DMS 273 (cell line): ENCODE results near the gene BRAF.
"Not testable (repeated sequence)": the region's sequence is repeated elsewhere in the genome, so short reads cannot be mapped to it uniquely, and the experiment has no call there.

ENCODE experiments used
- DNase-seq: peaks from one replicate; lab custom pipeline; 2025; ENCODE audit not compliant: unreplicated experiment; lab: John Stamatoyannopoulos, UW

Gene BRAF

DNA sequence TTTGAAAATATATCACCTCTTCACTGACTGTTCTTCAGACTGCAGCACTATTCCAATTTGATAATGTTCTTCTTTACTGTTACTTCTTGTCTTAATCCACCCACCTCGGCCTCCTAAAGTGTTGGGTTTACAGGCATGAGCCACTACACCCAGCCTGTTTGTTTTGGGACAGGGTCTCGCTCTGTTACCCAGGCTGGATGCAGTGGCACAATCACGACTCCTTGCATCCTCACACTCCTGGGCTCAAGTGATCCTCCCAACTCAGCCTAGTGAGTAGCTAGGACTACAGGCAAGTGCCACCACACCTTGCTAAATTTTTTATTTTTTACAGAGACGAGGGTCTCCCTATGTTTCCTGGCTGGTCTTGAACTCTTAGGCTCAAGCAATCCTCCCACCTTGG lies 150.4 kb downstream of the BRAF start:
- DNase-seq, result no peak

DNA sequence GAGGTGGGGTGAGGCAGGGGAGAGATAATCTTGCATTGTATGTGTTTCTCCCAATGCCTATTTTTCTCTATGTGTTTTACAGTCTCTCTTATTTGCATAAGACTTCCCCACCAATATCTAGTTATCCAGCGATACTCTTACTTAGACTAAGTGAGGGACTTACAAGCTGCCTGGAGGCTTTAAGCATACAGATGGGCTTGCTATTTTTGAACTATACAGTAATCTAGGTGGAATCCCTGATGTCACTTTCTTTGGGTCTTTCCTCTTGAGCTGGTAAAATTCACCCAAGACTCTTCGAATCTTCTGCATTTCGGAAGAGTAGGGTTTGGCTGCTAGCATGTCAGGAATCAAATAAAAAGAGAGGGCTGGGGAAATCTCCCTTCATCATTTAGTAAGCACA lies 151.6 kb downstream of the BRAF start:
- DNase-seq, result no peak

DNA sequence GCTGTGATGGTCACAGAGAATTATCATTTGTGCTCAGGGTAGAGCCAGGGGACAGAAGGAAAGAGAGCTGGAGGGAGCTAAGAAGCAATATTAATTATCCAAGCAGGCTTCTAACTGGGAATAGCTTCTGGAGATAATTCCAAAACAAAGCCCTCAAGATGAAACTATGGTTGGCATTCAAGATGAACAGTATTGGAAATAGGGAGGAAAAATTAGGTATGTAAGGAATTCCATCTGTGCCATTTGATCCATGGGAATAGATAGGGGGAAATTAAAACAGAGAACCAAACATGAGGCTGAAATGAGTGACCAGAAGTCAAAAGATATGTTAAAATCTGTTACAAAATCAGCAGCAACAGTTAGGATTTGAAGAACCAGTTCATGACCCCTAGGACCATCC lies 152.9 kb downstream of the BRAF start:
- DNase-seq, result no peak

DNA sequence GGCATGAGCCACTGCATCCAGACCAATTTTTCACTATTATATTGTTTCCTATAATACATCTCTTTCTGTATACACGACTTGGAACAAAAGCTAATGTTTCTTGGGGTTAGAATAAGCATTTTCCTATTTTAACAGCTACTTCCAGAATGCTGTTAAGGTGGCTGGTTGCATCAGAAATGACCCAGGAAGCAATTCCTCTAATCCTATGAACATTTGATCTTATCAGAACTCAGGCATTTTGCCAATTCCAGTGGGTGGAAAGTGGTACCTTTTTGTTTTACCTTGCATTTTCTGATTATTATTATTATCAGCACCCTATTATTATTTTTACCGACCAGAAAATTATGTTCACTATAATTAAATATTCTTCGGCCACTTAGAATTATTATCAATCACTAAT lies 154.9 kb downstream of the BRAF start:
- peak; percentile 20 for DNase-seq

DNA sequence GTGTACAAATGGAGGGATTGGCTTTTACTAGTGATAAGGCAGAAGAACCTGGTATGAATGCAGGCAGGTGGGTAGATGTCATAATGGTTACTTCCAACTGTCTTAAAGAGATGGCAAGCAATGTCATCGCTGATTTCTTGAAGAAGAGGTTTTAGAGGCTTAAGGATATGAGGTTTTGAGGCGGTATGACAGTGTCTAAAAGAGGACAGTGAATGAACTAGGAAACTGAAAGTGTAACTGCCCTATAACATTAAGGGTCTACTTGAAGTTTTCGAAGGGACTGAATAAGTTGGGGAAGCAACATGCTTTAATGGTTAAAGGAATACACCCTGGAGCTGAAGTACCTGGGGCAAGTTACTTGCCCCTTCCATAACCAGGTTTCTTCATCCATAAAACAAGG lies 157.3 kb downstream of the BRAF start:
- no peak for DNase-seq

DNA sequence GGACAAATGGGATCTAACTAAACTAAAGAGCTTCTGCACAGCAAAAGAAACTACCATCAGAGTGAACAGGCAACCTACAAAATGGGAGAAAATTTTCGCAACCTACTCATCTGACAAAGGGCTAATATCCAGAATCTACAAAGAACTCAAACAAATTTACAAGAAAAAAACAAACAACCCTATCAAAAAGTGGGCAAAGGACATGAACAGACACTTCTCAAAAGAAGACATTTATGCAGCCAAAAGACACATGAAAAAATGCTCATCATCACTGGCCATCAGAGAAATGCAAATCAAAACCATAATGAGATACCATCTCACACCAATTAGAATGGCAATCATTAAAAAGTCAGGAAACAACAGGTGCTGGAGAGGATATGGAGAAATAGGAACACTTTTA lies 159.3 kb downstream of the BRAF start:
- not testable (repeated sequence) for DNase-seq

DNA sequence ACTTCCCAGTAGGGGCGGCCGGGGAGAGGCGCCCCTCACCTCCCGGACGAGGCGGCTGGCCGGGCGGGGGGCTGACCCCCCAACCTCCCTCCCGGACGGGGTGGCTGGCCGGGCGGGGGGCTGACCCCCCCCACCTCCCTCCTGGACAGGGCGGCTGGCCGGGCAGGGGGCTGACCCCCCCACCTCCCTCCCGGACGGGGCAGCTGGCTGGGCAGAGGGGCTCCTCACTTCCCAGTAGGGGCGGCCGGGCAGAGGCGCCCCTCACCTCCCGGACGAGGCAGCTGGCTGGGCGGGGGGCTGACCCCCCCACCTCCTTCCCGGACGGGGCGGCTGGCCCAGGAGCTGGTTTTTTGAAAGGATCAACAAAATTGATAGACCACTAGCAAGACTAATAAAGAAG lies 161.6 kb downstream of the BRAF start:
- DNase-seq, result not testable (repeated sequence)

DNA sequence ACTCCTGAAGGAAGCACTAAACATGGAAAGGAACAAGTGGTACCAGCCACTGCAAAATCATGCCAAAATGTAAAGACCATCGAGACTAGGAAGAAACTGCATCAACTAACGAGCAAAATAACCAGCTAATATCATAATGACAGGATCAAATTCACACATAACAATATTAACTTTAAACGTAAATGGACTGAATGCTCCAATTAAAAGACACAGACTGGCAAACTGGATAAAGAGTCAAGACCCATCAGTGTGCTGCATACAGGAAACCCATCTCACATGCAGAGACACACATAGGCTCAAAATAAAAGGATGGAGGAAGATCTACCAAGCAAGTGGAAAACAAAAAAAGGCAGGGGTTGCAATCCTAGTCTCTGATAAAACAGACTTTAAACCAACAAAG lies 163.4 kb downstream of the BRAF start:
- not testable (repeated sequence) for DNase-seq

DNA sequence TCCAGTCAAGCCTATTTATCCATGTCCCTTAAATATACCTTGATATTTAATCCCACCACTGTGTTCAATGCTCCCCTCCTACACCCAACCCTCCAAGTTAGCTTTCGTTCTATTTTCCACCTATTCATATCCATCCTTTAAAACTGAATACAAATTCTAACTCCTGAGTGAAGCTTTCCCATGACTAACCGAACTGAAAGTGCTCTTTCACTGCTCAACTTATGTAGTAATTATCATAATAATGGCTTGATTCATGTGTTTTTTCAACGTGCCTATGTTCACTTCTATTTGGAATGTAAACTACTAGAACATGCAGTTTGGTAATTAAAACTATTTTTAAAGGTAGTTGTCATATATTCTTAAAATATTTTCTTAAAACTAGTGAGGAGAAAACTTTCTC lies 170.2 kb downstream of the BRAF start:
- DNase-seq, result no peak

DNA sequence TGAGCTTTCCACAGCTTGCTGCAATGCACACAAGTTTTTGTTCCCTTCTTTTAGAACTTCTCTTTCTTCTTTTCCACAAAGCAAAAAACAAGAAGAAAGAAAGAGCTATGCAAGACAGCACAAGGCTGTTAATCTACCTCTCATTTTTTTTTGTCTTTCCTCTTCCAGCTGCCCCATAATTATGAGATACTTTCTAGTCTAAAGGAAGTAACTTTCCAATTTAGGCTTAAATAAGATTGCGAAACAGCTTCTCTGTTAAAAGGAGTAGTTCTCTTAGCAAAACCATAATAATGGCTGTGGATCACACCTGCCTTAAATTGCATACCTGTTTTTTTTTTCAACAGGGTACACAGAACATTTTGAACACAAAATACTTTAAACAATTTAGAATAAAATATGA lies 172.2 kb downstream of the BRAF start:
- DNase-seq, result no peak

DNA sequence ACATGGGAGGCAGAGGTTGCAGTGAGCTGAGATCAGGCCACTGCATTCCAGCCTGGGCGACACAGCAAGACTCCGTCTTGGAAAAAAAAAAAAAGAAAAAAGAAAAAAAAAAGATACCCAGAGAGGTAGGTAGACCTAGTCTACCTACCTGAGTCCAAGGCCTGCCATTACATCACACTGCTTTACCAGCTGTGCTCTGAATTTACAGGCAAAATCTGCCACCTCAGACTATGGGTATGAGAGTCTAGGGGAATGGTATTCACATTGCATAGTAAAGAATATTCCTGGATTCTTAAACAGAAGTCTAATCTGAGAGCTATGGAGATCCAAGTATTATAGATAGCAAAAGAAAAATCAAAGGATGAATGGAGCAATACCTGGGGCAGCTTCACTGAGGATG lies 178.0 kb downstream of the BRAF start:
- DNase-seq, result no peak

DNA sequence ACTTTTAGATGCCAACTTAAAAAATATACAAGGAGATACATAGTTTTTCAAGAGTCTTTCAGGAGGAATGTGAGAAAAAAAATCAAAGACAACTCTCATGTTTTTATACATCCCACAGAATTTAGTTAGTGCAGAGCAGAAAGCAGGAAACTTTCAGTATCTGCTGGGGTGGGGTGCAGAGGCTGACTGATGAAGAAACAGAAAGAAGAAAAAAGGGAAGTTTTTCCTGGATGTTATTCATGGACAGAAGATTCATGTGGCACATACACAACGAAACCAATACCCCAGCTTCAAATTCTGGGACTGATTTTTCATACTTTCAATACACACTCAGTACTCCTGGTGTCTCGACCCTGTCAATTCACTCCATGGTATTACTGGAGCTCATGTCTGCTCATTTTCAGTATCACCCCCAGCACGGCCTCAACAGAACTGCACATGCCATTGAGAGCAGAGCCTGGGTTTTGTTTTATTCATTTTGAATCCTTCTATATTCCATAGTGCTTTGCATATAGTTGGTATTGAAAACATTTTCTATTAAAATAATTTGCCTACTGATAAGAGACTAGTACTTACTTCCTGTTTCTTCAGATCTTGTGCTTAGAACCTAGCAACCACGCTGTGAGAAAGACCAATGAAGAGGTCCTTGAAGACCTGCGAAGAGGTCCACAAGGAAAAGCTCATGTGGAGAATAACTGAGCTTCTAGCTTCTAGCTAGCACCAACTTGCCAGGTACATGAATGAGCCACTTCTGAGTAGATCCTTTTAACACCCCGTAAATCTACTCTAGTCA lies 179.3 kb downstream of the BRAF start:
- DNase-seq, result no peak

DNA sequence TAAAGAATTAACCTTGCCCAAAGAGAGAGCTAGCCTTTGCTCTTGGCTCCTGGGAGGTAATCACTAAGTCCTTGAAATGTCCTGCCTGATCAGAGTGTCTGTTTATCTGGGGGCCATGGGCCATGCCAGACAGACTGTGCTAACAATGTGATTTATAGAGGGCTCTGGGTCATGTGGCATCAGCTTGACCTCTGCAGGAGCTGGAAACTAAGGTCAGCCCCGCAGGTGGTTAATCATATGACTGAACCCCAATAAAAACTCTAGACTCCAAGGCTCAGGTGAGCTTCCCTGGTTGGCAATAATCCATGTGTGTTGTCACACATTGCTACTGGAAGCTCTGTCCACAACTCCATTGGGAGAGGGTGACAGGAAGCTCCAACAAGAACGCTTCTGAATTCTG lies 180.7 kb downstream of the BRAF start:
- no peak for DNase-seq

DNA sequence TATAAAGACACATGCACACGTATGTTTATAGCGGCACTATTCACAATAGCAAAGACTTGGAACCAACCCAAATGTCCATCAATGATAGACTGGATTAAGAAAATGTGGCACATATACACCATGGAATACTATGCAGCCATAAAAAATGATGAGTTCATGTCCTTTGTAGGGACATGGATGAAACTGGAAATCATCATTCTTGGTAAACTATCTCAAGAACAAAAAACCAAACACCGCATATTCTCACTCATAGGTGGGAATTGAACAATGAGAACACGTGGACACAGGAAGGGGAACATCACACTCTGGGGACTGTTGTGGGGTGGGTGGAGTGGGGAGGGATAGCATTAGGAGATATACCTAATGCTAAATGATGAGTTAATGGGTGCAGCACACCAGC lies 181.5 kb downstream of the BRAF start:
- DNase-seq, result not testable (repeated sequence)

DNA sequence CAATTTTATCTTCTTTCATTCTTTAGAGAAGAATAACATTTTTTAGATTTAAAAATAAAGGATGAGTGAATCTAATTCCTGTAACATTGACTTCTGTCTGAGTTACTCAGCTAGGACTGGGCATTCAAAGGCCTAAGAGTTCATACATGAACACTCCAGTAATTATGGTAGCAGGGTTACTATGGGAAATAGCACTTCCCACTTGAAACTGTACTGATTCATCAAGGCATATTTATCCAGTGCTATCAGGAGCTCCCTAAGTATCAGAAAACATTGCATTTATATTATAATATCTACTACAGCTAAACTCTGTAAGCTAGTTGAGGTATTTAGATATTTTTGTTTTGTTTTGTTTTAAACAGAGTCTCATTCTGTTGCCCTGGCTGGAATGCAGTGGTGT lies 186.4 kb downstream of the BRAF start:
- DNase-seq, result no peak

DNA sequence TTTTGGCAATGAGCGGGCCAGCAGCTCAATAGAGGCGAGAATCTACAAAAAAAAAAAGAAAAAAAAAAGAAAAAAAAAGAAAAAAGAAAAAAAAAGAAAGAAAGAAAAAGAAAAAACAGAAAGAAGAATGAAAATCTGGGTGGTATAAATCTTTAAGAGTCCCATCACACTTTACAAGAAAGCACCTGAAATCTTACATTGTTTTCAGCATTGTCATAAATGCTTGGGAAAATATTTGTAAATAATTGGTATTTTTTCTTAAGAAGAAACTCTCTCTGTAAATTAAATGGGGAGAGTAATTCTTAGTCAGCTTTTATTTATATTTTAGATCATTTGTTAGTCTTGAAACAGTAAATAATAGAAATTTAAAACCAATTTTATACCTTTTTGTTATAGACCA lies 190.0 kb downstream of the BRAF start:
- no peak for DNase-seq

DNA sequence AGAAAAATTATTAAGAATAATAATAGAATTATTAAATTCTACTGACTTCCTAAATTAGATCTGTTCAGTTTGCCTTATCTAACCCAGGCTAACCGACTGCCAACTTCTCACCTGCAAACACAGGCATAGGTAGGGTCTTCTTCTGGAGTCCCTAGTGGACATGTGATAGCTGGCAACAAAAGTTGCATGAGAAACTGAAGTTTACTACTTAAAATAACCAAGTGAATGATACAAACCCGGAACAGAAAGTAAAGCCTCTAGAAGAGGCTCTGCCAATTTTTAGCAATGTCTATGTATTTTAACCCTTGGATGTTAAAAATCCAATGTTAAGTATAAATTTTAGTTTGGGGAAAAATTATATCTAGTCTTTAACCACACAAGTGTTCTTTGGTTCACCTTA lies 190.6 kb downstream of the BRAF start:
- DNase-seq, result no peak

DNA sequence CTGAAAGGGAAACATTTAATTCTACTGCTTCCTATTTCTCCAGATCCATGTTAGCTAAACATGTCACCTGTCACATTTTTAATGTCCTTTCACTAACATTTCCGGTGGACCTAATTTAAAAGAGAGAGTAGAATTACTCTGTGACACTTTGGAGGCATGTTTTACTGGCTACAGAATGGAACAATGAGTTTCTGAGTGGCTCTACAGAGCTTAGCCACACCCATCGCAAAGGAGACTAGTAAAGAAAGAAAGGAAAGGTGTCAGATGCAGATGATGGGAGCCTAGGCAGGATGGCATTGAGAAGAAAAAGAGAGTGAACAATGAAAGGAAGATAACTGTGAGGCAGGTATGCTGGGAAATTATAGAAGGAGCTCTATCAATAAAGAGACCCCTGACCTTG lies 192.3 kb downstream of the BRAF start:
- DNase-seq, result no peak

DNA sequence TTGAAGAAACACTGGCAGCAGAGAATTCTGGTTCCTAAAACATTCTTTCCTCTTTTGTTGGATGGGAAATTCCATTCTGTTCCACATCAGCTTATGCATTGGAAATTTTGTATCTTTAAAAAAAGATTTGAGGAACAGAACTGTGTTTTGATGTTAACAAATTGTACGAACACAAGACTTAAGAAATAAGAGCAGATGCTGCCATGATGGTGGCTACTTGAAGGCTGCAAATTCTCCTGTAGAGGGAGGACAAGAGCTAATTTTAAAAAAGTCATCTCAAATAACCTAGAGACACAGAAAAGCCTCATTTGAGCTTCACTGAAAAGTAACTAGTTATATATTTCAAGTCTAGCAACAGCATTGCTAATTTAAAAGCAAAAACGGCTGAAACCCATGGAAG lies 198.4 kb downstream of the BRAF start:
- DNase-seq, result peak; percentile 59

DNA sequence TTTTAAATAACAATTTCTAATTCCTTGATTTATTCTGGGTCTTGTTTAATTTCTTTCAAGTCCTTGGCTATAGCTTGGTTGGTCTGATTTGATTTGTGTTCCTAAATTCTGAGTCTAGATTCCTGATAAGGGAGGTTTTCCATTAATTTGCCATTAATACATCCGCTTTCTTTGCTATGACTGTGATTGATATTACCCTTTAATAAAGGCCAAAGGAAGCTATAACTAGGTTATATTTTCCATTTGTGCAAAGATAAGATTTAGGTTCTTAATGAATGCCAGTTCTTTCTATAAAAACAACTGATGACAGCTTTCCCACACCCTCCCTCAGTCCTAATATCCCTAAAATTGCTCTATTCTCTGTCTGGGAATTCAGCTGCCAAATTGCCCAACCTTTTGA lies 200.0 kb downstream of the BRAF start:
- DNase-seq, result no peak

DNA sequence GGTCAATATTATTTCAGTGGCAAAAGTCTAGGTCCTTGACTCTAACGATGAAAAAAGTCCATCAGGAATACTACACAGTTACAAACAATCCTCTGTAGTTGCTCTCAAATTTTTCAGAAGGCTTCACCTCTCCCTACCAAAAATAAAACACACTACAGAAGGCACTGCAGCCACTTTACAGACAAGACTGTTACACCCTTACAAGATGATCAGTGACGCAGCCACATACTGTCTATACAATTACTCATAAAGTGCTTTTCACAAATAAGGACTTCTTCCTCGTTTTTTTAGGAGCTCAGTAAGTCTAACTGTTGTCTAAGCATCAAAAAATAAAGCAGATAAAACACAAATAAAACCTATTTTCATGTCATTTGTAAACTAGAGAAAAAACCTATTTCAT lies 201.2 kb downstream of the BRAF start:
- no peak for DNase-seq

DNA sequence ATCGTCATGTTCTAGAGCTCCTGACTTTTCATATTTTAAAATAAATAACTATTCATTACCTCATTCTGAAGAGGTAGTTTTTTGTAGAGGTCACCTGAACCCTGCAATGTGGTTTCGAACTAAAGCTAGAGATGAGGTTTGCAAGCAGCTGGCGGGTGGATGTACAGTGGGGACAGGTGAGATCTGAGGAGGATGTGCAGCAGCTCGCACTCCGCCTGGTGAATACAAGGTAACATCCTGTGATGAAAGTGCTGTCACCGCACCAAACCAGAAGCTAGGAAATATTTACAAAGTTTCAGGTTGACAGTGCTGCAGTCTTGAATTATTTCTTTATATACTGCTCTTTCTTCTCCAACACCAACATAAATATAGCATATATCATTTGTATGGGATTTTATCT lies 201.7 kb downstream of the BRAF start:
- no peak for DNase-seq

DNA sequence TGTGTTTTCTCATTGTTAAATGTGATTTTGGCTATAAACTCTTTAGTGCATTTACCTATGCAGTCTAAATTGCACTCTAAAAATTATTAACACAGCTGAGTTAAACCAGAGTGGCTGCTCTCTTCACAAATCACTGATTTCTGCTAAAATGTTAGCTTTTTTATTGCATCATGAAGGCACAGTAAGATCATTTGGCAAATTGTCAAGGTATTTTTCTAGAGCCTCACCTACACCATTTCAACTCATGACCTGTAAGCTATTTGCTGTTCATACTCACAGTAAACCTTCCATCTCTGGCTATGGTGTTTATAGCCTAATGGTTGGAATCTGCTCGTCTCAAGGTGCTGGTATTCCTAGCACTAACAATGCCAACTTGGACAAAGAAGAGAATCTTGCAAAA lies 202.5 kb downstream of the BRAF start:
- no peak for DNase-seq
